Suppressor macrophage (primary cell): Measurements from ENCODE around the gene MBD4.

Source experiments
- DNase-seq, 4 experiments: peaks; one replicate each; pipeline ENCODE4 v3.0.0-alpha.2; 2020 to 2022

Gene MBD4

GRCh38 chr3:129463094-129463493 is 23.3 kb upstream of the MBD4 start:
- no peak for DNase-seq

- DNase-seq: no peak
Measured at GRCh38 chr3:129462361-129462968, 22.7 kb upstream of the MBD4 start.

- DNase-seq: peak in 1 of 4 experiments; percentile 37
Measured at GRCh38 chr3:129461461-129462146, 21.9 kb upstream of the MBD4 start.

- peak in 1 of 4 experiments; percentile 38 for DNase-seq
Measured at GRCh38 chr3:129461022-129461421, 21.3 kb upstream of the MBD4 start.

- DNase-seq: no peak
Measured at GRCh38 chr3:129460572-129460971, 20.8 kb upstream of the MBD4 start.

GRCh38 chr3:129460155-129460554 is 20.4 kb upstream of the MBD4 start:
- no peak for DNase-seq

- DNase-seq: no peak
Measured at GRCh38 chr3:129453732-129454131, 14.0 kb upstream of the MBD4 start.

GRCh38 chr3:129449279-129450115 is 9.7 kb upstream of the MBD4 start:
- DNase-seq: no peak

GRCh38 chr3:129448186-129448895 is 8.6 kb upstream of the MBD4 start:
- no peak for DNase-seq

GRCh38 chr3:129446926-129447325 is 7.2 kb upstream of the MBD4 start:
- DNase-seq: no peak

GRCh38 chr3:129445471-129445870 is 5.7 kb upstream of the MBD4 start:
- DNase-seq: no peak

- no peak for DNase-seq
Measured at GRCh38 chr3:129442947-129443346, 3.2 kb upstream of the MBD4 start.

GRCh38 chr3:129442486-129442885 is 2.7 kb upstream of the MBD4 start:
- DNase-seq: no peak

- peak in 3 of 4 experiments; percentile 48 to 58 (median 52) for DNase-seq
Measured at GRCh38 chr3:129441782-129442181, 2.0 kb upstream of the MBD4 start.

- no peak for DNase-seq
Measured at GRCh38 chr3:129441215-129441614, 1.5 kb upstream of the MBD4 start.

GRCh38 chr3:129440618-129441190 is 956 bp upstream of the MBD4 start:
- DNase-seq: peak in 2 of 4 experiments; percentile 81 to 82

- DNase-seq: peak; percentile 44 to 72 (median 64)
Measured at GRCh38 chr3:129439226-129439816, 427 bp downstream of the MBD4 start.

- no peak for DNase-seq
Measured at GRCh38 chr3:129435367-129435766, 4.4 kb downstream of the MBD4 start.

GRCh38 chr3:129434140-129434539 is 5.6 kb downstream of the MBD4 start:
- no peak for DNase-seq

GRCh38 chr3:129433565-129433964 is 6.2 kb downstream of the MBD4 start:
- no peak for DNase-seq

- peak; percentile 48 to 60 (median 57) for DNase-seq
Measured at GRCh38 chr3:129432671-129433070, 7.1 kb downstream of the MBD4 start.

GRCh38 chr3:129432036-129432435 is 7.7 kb downstream of the MBD4 start:
- DNase-seq: peak; percentile 52 to 72 (median 60)
